Heart left ventricle (tissue), 16 donors: ENCODE measurements around the gene PPP1R14C. TPM values are rescaled to one million over a fixed set of nuclear protein-coding genes. Genes with fewer than 3 reads are reported as not detected.

Experiments used
- ATAC-seq, 4 donors: fragments of 200-7000 bp; cut with Tn5 transposase; one replicate each; pipeline ENCODE4 v1.9.1; 2020 to 2022; ENCODE audit warnings: moderate library complexity in 4 of 4, mild to moderate bottlenecking in 3 of 4, moderate number of reproducible peaks in 1 of 4
- DNase-seq, 5 donors: peaks; one replicate each; pipeline ENCODE4 v3.0.0-alpha.2; 2020
- H3K27ac ChIP-seq, 12 donors: fragments of 200-600 bp; sonication (generic) in 4 of 12; one replicate each; pipeline versions ENCODE4 v1.5.0 to v1.8.0; 2016 to 2022; ENCODE audit warnings: mild to moderate bottlenecking in 2 of 12
- H3K27me3 ChIP-seq, 9 donors: fragments of 200-600 bp; sonication (generic) in 2 of 9; one replicate each; pipeline versions ENCODE4 v1.5.1 to v1.8.0; 2016 to 2022; ENCODE audit warnings: mild to moderate bottlenecking in 3 of 9
- H3K36me3 ChIP-seq, 9 donors: fragments of 200-600 bp; sonication (generic) in 2 of 9; one replicate each; pipeline versions ENCODE4 v1.5.0 to v1.8.0; 2018 to 2022; ENCODE audit warnings: mild to moderate bottlenecking in 2 of 9
- H3K4me1 ChIP-seq, 12 donors: fragments of 200-600 bp; sonication (generic) in 4 of 12; one replicate each; pipeline versions ENCODE4 v1.5.0 to v1.8.0; 2016 to 2022; ENCODE audit warnings: mild to moderate bottlenecking in 3 of 12
- H3K4me3 ChIP-seq, 12 donors: fragments of 200-600 bp; sonication (generic) in 4 of 12; one replicate each; pipeline versions ENCODE4 v1.5.0 to v1.8.0; 2017 to 2022; ENCODE audit warnings: mild to moderate bottlenecking in 9 of 12, moderate library complexity in 4 of 12
- H3K9me3 ChIP-seq, 12 donors: fragments of 200-600 bp; sonication (generic) in 4 of 12; one replicate each; pipeline versions ENCODE4 v1.5.0 to v1.8.0; 2016 to 2022; ENCODE audit warnings: mild to moderate bottlenecking in 1 of 12
- CTCF ChIP-seq, 12 donors: fragments of 200-600 bp; sonication (generic) in 4 of 12; IDR thresholded peaks; one replicate each; pipeline versions ENCODE4 v1.5.0 to v1.8.0; 2018 to 2022; ENCODE audit warnings: antibody characterized with exemption in 12 of 12, mild to moderate bottlenecking in 5 of 12
- POLR2A ChIP-seq, 2 donors: fragments of 450-650 bp; IDR thresholded peaks; one replicate each; pipeline ENCODE4 v1.6.1; 2017; ENCODE audit warnings: antibody characterized with exemption in 2 of 2, mild to moderate bottlenecking in 2 of 2, moderate library complexity in 2 of 2
- WGBS, 4 donors: extraction: QIAGEN DNeasy Blood & Tissue Kit in 2 of 4; methylation state at CpG; one replicate each; pipeline versions ENCODE4 v1.1.5 to v1.1.7; 2013 to 2018; 5-methylcytosine and 5-hydroxymethylcytosine counted together
- intact Hi-C, 10 donors: fragments of 100-400 bp; cut with DNase I; formaldehyde crosslinking; loops; one replicate each; pipeline versions ENCODE4 v1.11.1 to v1.14.2; 2022
- polyA plus RNA-seq, 2 donors: library from polyadenylated mRNA; stranded (reverse); fragments of 200-250 nt; gene quantifications; one replicate each; pipeline ENCODE4 v1.2.3, GENCODE V29; 2013
- total RNA-seq, 9 donors: library from RNA; depleted of rRNA in 2 of 9; stranded (reverse); fragments of >200 nt in 2 of 9; fragmentation: NEBNext Ultra II Directional in 3 of 9; extraction: Animal tissue kit (Norgen Biotek cat#: 25700) in 3 of 9; gene quantifications; one replicate each; pipeline versions ENCODE4 v1.1.0 to v1.2.4, GENCODE V29; 2016 to 2023
- donor health status: ischemic (EF 13 %, LVEDD 7.1; RV severe dilation, severe dysfunction).
- donor health status: healthy with polysubstance abuse.
- donor health status: DM: no; HTN: yes; CAD: no.
- donor health status: DM: no; HTN: no; CAD: no.
- donor health status: ischemic (EF 25% LVEDD 6.9; RV normal size, moderate dysfunction).
- donor health status: ischemic (EF 25% LVEDD 5.7; RV mildly dilated, moderate dysfunction).
- donor health status: healthy.
- donor health status: DM: yes; HTN: yes; CAD: no.
- donor health status: ischemic (EF 35%, LVEDD 5.7; RV mildly dilated, moderate dysfunction).
- donor health status: nonischemic (EF 11% LVEDD 7.7; RV severe dilation, severe dysfunction).
- donor health status: DM: yes; HTN: yes; CAD: no.
- donor health status: PGD.
- donor health status: ischemic (EF 29% LVEDD 5.4; RV normal size, mild dysfunction).
- donor health status: nonischemic (EF 23%, LVEDD 6.1; RV moderate dilation, normal function).

The PPP1R14C gene
- total and polyA plus RNA-seq, 11 donors: 41.1 to 143 (median 75.7) TPM

DNA sequence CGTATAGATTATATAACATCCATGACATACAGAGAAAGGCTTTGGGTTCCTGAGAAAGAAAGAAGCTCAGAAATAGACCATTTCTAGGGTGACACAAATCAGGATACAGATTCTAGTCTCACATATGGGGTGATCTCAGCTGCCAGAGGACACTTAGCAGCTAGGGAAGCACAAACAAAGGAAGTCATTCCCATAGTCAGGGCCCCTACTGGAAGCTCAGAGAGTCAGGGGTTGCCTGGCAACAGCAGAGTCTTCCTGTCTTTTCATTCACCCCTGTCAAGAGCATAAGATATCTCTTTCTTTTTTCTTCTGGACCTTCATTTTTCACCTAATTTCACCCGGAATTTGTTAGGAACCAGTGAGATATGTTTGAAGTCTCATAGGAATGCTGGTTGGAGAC, 144.1 kb downstream of the PPP1R14C start:
- H3K27me3 ChIP-seq: peaks cover 0 to 11% (median 0%) of the 10 kb centered on the region in 9 donors
- no peaks in the 10 kb centered on the region for H3K4me1 ChIP-seq
- no peaks in the 10 kb centered on the region for H3K9me3 ChIP-seq
- TF ChIP-seq CTCF (IDR thresholded peaks at IDR 0.05): no peak
- no peak for TF ChIP-seq POLR2A (IDR thresholded peaks at IDR 0.05)
- ATAC-seq (no peak), DNase-seq (no peak)
- 72 to 85% (median 80%) methylated on average over 2 of the region's 2 CpGs for WGBS, 4 donors
- intact Hi-C loops: no loop called here
- no peak overlapping the region for H3K27ac ChIP-seq
- no peak overlapping the region for H3K4me3 ChIP-seq
- H3K36me3 ChIP-seq: no peaks in the 10 kb centered on the region

- H3K4me3 ChIP-seq: no peak overlapping the region
- TF ChIP-seq CTCF (IDR thresholded peaks at IDR 0.05) (no peak), POLR2A (IDR thresholded peaks at IDR 0.05) (no peak)
- DNase-seq (no peak), ATAC-seq (no peak)
- no peaks in the 10 kb centered on the region for H3K9me3 ChIP-seq
- intact Hi-C loops: no loop called here
- peaks cover 0 to 2% (median 0%) of the 10 kb centered on the region in 12 donors for H3K4me1 ChIP-seq
- H3K36me3 ChIP-seq: no peaks in the 10 kb centered on the region
- WGBS, 4 donors: 79 to 89% (median 86%) methylated on average over 4 of the region's 4 CpGs
- H3K27me3 ChIP-seq: peaks cover 0 to 14% (median 0%) of the 10 kb centered on the region in 9 donors
- H3K27ac ChIP-seq: no peak overlapping the region
These were observed 145.6 kb downstream of the PPP1R14C start for GRCh38 chr6:150288456-150288855.

- TF ChIP-seq CTCF (IDR thresholded peaks at IDR 0.05): no peak
- TF ChIP-seq POLR2A (IDR thresholded peaks at IDR 0.05): no peak
- no peak for DNase-seq
- H3K27me3 ChIP-seq: peaks cover 0 to 14% (median 0%) of the 10 kb centered on the region in 9 donors
- intact Hi-C loops: no loop called here
- H3K4me1 ChIP-seq: peaks cover 0 to 6% (median 0%) of the 10 kb centered on the region in 12 donors
- H3K9me3 ChIP-seq: no peaks in the 10 kb centered on the region
- no peak overlapping the region for H3K27ac ChIP-seq
- H3K36me3 ChIP-seq: no peaks in the 10 kb centered on the region
- 81 to 93% (median 87%) methylated on average over 8 of the region's 8 CpGs for WGBS, 4 donors
- H3K4me3 ChIP-seq: no peak overlapping the region
- no peak for ATAC-seq
These were observed 146.7 kb downstream of the PPP1R14C start for GRCh38 chr6:150289454-150290071.

DNA sequence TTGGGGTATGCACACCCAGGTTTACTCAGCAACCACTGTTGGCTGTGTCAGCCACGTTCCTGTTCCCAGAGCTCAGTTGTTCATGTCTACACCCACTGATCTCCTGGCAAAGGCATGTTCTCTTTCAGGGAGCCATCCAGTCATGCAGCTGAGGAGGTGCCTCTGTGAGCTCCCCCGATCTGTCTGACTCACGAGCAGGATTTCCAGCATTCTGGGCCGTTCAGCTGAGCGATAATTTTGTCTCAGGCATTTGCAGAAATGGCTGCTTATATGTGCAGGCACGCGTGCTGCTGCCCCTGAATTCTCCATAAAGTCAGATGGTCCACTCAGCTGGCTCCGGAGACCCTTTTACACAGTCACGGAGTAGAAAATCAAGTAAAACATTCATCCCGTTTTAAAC, 147.6 kb downstream of the PPP1R14C start:
- no peak for DNase-seq
- H3K27me3 ChIP-seq: peaks cover 0 to 8% (median 0%) of the 10 kb centered on the region in 9 donors
- peaks cover 0 to 6% (median 0%) of the 10 kb centered on the region in 12 donors for H3K4me1 ChIP-seq
- 78 to 92% (median 82%) methylated on average over 5 to 10 of the region's 10 CpGs for WGBS, 4 donors
- intact Hi-C loops: no loop called here
- TF ChIP-seq POLR2A (IDR thresholded peaks at IDR 0.05) (no peak), CTCF (IDR thresholded peaks at IDR 0.05) (no peak)
- ATAC-seq: no peak
- H3K9me3 ChIP-seq: no peaks in the 10 kb centered on the region
- no peak overlapping the region for H3K4me3 ChIP-seq
- H3K27ac ChIP-seq: no peak overlapping the region
- no peaks in the 10 kb centered on the region for H3K36me3 ChIP-seq
